Measurements from ENCODE around the gene KRT6A. TPM values are rescaled to one million over a fixed set of nuclear protein-coding genes. Genes with fewer than 3 reads are reported as not detected.

KRT6A gene
- total and polyA plus RNA-seq, 10 donors = 0.42 to 0.83 (median 0.45) TPM; not detected in 7

DNA sequence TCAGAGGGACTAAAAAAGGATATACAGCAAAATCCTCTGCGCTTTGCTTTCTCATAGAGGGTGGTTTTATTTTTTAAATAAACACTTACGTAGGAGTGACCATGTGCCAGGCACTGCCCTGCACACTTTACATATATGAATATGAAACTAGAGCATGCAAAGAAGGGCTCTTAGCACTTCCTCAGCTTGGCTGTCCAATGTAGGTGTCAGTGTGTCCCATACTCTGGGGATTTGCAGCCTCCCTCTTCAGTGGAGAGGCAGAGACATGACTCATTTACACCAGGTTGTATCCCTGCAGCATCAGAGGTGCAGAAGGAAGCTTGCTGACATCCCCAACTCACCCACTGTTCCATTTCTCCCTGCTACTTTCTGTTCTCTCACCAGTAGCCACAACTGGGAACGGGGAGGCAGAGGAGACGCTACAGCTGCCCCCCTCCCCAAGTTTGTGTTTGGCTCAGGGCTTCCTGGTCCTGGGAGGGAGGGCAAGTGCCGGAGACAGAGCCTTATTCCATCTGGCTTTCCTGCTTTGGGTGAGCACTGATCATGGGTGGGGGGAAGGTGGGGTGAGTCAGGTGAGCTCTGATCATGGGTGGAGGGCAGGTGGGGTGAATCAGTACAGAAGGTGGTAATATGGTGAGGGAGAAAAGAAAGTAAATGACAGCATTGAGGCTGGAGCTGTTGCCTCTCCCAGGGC lies 32.0 kb upstream of the KRT6A start:
- intact Hi-C loops (cut with DNase I; ENCODE audit: low total_unique reads) = no loop called here

DNA sequence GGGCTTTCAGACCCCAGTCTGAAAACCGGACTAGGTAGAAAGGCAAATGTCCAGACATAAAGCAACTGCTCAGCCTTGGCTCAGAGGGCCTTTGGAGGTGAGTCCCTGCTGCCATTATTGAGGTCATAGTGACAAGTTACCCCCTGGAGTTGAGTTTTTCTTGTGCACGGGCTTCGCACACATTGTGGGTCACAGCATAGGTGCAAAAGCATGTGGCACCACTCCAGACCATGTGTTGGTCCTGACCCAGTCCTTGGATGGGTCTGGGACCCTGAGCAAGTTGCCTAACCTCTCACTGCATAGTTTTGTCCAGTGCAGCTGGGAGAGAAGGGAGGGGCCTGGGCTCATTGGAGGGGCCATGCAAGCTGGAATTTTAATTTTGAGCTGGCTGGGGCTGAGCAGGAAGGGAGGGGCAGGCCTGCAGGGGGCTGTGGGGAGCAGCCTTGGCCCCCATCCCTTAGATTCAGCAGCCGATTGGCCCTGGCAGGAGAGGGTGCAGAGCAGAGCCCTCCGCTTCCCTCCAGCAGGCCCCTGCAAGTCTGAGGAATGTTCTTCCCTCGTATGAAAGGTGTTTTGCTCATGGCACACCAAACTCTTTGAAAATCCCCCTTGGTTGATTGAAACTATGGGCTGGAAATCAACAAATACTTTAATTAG lies 31.3 kb upstream of the KRT6A start:
- intact Hi-C loops (cut with DNase I; ENCODE audit: low total_unique reads) = no loop called here
- no peak for DNase-seq

More for the DNA sequence above, 32.0 kb upstream of the KRT6A start:
- no peak overlapping the region for H3K4me3 ChIP-seq
- no peak overlapping the region for H3K27ac ChIP-seq
- no peaks in the 10 kb centered on the region for H3K36me3 ChIP-seq
- TF ChIP-seq, protein P1, sequence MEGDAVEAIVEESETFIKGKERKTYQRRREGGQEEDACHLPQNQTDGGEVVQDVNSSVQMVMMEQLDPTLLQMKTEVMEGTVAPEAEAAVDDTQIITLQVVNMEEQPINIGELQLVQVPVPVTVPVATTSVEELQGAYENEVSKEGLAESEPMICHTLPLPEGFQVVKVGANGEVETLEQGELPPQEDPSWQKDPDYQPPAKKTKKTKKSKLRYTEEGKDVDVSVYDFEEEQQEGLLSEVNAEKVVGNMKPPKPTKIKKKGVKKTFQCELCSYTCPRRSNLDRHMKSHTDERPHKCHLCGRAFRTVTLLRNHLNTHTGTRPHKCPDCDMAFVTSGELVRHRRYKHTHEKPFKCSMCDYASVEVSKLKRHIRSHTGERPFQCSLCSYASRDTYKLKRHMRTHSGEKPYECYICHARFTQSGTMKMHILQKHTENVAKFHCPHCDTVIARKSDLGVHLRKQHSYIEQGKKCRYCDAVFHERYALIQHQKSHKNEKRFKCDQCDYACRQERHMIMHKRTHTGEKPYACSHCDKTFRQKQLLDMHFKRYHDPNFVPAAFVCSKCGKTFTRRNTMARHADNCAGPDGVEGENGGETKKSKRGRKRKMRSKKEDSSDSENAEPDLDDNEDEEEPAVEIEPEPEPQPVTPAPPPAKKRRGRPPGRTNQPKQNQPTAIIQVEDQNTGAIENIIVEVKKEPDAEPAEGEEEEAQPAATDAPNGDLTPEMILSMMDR (IDR thresholded peaks at IDR 0.05 in 8 of 11, conservative IDR thresholded peaks at IDR 0.05 in 3 of 11) = no peak
- TF ChIP-seq POLR2AphosphoS5 (IDR thresholded peaks at IDR 0.05) = no peak
- TF ChIP-seq POLR2A (IDR thresholded peaks at IDR 0.05) = no peak
- 69 to 88% (median 79%) methylated on average over 5 of the region's 5 CpGs for WGBS, 5 donors
- DNase-seq = no peak
- peaks cover 0 to 15% (median 0%) of the 10 kb centered on the region in 7 donors for H3K27me3 ChIP-seq (replicated peaks in 1 of 7)
- H3K9me3 ChIP-seq = no peaks in the 10 kb centered on the region
- H3K4me1 ChIP-seq = no peaks in the 10 kb centered on the region

DNA sequence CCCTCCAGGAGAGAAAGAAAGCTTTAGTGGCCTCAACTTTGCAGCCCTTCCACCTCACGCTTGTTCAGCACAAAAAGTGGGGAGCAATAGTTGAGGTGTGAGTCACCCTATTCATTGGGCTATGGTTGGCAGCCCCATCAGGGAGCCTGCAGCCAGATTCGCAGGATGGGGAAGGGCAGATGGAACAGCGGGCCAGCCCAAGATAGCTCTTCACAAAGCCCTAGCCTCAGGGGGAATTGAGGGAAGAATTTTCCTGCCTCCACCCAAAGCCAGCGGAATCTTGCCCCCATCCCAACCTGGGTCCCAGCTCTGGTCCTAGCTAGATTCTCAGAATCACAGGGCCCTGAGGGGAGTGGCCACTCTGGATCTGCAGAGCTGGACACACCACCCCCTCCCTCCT lies 30.8 kb upstream of the KRT6A start:
- no peak overlapping the region for H3K27ac ChIP-seq
- DNase-seq = no peak
- no peak overlapping the region for H3K4me3 ChIP-seq
- H3K9me3 ChIP-seq = no peaks in the 10 kb centered on the region
- no peaks in the 10 kb centered on the region for H3K4me1 ChIP-seq
- no peaks in the 10 kb centered on the region for H3K36me3 ChIP-seq
- intact Hi-C loops (cut with DNase I; ENCODE audit: low total_unique reads) = no loop called here
- 89 to 93% (median 92%) methylated on average over 3 to 4 of the region's 4 CpGs for WGBS, 5 donors
- TF ChIP-seq POLR2A (IDR thresholded peaks at IDR 0.05) (no peak), POLR2AphosphoS5 (IDR thresholded peaks at IDR 0.05) (no peak)
- TF ChIP-seq, protein P1 (IDR thresholded peaks at IDR 0.05 in 8 of 11, conservative IDR thresholded peaks at IDR 0.05 in 3 of 11) = no peak
- peaks cover 0 to 15% (median 0%) of the 10 kb centered on the region in 7 donors for H3K27me3 ChIP-seq (replicated peaks in 1 of 7)

More for the DNA sequence above, 31.3 kb upstream of the KRT6A start:
- Histone ChIP-seq H3K4me3 (no peak overlapping the region), H3K27me3 (replicated peaks in 1 of 7) (peaks cover 0 to 15% (median 0%) of the 10 kb centered on the region in 7 donors), H3K27ac (no peak overlapping the region), H3K9me3 (no peaks in the 10 kb centered on the region), H3K4me1 (no peaks in the 10 kb centered on the region), H3K36me3 (no peaks in the 10 kb centered on the region)
- 64 to 79% (median 78%) methylated on average over 4 to 6 of the region's 6 CpGs for WGBS, 5 donors
- TF ChIP-seq POLR2AphosphoS5 (IDR thresholded peaks at IDR 0.05) (no peak), POLR2A (IDR thresholded peaks at IDR 0.05) (no peak)
- TF ChIP-seq, protein P1 (IDR thresholded peaks at IDR 0.05 in 8 of 11, conservative IDR thresholded peaks at IDR 0.05 in 3 of 11) = no peak

DNA sequence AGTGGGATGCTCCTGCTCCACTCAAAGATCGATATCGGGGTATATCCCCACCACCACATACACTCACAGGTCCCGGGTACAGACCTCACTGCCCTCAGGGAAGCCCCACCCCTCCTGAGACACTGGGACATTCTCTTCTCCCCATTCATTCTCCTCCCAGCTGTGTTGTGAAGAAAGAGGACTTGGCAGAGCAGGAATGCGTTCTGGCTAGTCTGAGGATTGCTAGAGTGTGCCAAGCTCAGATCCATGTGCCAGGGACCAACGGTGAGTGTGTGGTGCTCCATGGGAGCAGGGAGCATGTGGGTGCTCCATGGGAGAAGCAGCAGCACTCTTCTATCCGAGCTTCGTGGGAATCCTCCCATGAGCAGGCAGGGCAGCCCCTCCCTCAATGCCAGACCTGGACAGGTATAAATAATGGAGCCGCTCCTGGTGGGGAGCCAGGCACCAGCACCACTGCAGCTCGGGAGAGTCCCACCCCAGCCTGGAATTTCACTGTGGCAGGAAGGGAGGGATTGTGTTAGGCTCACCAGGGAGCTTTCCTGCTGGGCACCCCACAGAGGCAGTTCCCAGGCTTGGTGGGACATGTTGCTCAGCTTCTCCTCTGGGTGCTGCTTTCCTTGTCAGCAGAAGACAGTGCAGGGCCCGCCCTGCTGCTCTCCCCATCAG lies 29.4 kb upstream of the KRT6A start:
- no peaks in the 10 kb centered on the region for H3K36me3 ChIP-seq
- TF ChIP-seq, protein P1 (IDR thresholded peaks at IDR 0.05 in 8 of 11, conservative IDR thresholded peaks at IDR 0.05 in 3 of 11) = no peak
- TF ChIP-seq POLR2A (IDR thresholded peaks at IDR 0.05) (no peak), POLR2AphosphoS5 (IDR thresholded peaks at IDR 0.05) (no peak)
- H3K9me3 ChIP-seq = no peaks in the 10 kb centered on the region
- H3K27me3 ChIP-seq (replicated peaks in 1 of 7) = peaks cover 0 to 15% (median 0%) of the 10 kb centered on the region in 7 donors
- no peak overlapping the region for H3K27ac ChIP-seq
- H3K4me3 ChIP-seq = no peak overlapping the region
- intact Hi-C loops (cut with DNase I; ENCODE audit: low total_unique reads) = no loop called here
- H3K4me1 ChIP-seq = no peaks in the 10 kb centered on the region
- no peak for DNase-seq
- 60 to 82% (median 73%) methylated on average over 6 to 10 of the region's 10 CpGs for WGBS, 5 donors
